DOHH2 (cell line): Measurements from ENCODE around the gene DMD.

Source experiments
- CTCF ChIP-seq: fragments of 200-600 bp; sonication (generic); IDR thresholded peaks from one replicate; pipeline ENCODE4 v1.5.1; 2014; ENCODE audit warnings: antibody characterized with exemption, mild to moderate bottlenecking, low read depth, low read length; ENCODE audit not compliant: poor library complexity, severe bottlenecking
- EZH2phosphoT487 ChIP-seq: fragments of 200-600 bp; sonication (generic); IDR thresholded peaks from 2 replicates; pipeline ENCODE4 v1.6.1; 2017; ENCODE audit warnings: borderline replicate concordance, mild to moderate bottlenecking, antibody characterized with exemption, low read length, moderate library complexity, mixed read lengths

- TF ChIP-seq CTCF (no peak), EZH2phosphoT487 (no peak)
Observed at GRCh38 chrX:33062041-33062440, 149.3 kb downstream of the DMD start.
